H9 (cell line): ENCODE data around the gene ADORA3. TPM values are rescaled to one million over a fixed set of nuclear protein-coding genes. Genes with fewer than 3 reads are reported as not detected.

Experiments
- DNase-seq: peaks from one replicate; pipeline ENCODE4 v3.0.0-alpha.2; 2017
- H2AFZ ChIP-seq: one replicate; pipeline ENCODE4 v1.6.1; 2013; ENCODE audit warnings: mild to moderate bottlenecking, low read length, control low read depth, moderate library complexity
- H2AK5ac ChIP-seq: 2 replicates; pipeline ENCODE4 v1.6.1; 2013; ENCODE audit warnings: low read length, control low read depth, mixed read lengths; ENCODE audit not compliant: insufficient read length
- H2BK120ac ChIP-seq: one replicate; pipeline ENCODE4 v1.6.1; 2013; ENCODE audit warnings: low read depth, mild to moderate bottlenecking, low read length, control low read depth, inconsistent platforms; ENCODE audit not compliant: poor library complexity, severe bottlenecking
- H2BK12ac ChIP-seq: 2 replicates; pipeline ENCODE4 v1.6.1; 2013; ENCODE audit warnings: low read length, control low read depth, mixed read lengths, low read depth; ENCODE audit not compliant: insufficient read length
- H2BK15ac ChIP-seq: 2 replicates; pipeline ENCODE4 v1.6.1; 2013; ENCODE audit warnings: low read depth, low read length, control low read depth
- H2BK20ac ChIP-seq: one replicate; pipeline ENCODE4 v1.6.1; 2013; ENCODE audit warnings: low read depth, mild to moderate bottlenecking, low read length, control low read depth, inconsistent platforms; ENCODE audit not compliant: poor library complexity, severe bottlenecking
- H2BK5ac ChIP-seq: 2 replicates; pipeline ENCODE4 v1.6.1; 2013; ENCODE audit warnings: low read length, control low read depth, mixed read lengths; ENCODE audit not compliant: insufficient read length
- H3K14ac ChIP-seq: 2 replicates; pipeline ENCODE4 v1.6.1; 2013; ENCODE audit warnings: low read length, control low read depth; ENCODE audit not compliant: insufficient read depth
- H3K18ac ChIP-seq: 2 replicates; pipeline ENCODE4 v1.6.1; 2013; ENCODE audit warnings: low read depth, mild to moderate bottlenecking, mixed read lengths, low read length, control low read depth; ENCODE audit not compliant: insufficient read length
- H3K23ac ChIP-seq: 2 replicates; pipeline ENCODE4 v1.6.1; 2013; ENCODE audit warnings: low read length, control low read depth, mixed read lengths, low read depth; ENCODE audit not compliant: insufficient read length
- H3K23me2 ChIP-seq: 2 replicates; pipeline ENCODE4 v1.6.1; 2013; ENCODE audit warnings: low read depth, mild to moderate bottlenecking, mixed read lengths, low read length, control low read depth; ENCODE audit not compliant: insufficient read length, poor library complexity, severe bottlenecking
- H3K27ac ChIP-seq: 2 replicates; pipeline ENCODE4 v1.5.1; 2013; ENCODE audit warnings: low read length, control low read depth, mixed read lengths, low read depth; ENCODE audit not compliant: insufficient read length
- H3K27me3 ChIP-seq: 2 replicates; pipeline ENCODE4 v1.6.1; 2013; ENCODE audit warnings: low read length, control low read depth, inconsistent platforms; ENCODE audit not compliant: insufficient read depth
- H3K4ac ChIP-seq: 2 replicates; pipeline ENCODE4 v1.6.1; 2013; ENCODE audit warnings: low read depth, mild to moderate bottlenecking, control low read depth, inconsistent platforms, low read length, moderate library complexity
- H3K4me1 ChIP-seq: 2 replicates; pipeline ENCODE4 v1.6.1; 2013; ENCODE audit warnings: low read length, control low read depth, inconsistent platforms; ENCODE audit not compliant: insufficient read depth
- H3K4me2 ChIP-seq: 2 replicates; pipeline ENCODE4 v1.6.1; 2013; ENCODE audit warnings: low read length, control low read depth, mixed read lengths; ENCODE audit not compliant: insufficient read length, insufficient read depth
- H3K56ac ChIP-seq: 2 replicates; pipeline ENCODE4 v1.6.1; 2013; ENCODE audit warnings: low read depth, mild to moderate bottlenecking, mixed read lengths, low read length, control low read depth; ENCODE audit not compliant: insufficient read length
- H3K79me1 ChIP-seq: 2 replicates; pipeline ENCODE4 v1.6.1; 2013; ENCODE audit warnings: low read depth, mild to moderate bottlenecking, moderate library complexity, low read length, control low read depth, inconsistent platforms; ENCODE audit not compliant: insufficient read depth, poor library complexity, severe bottlenecking
- H3K79me2 ChIP-seq: 2 replicates; pipeline ENCODE4 v1.6.1; 2013; ENCODE audit warnings: low read length, control low read depth, inconsistent platforms; ENCODE audit not compliant: insufficient read depth
- H3K9ac ChIP-seq: 2 replicates; pipeline ENCODE4 v1.6.1; 2013; ENCODE audit warnings: low read length, control low read depth, mixed read lengths; ENCODE audit not compliant: insufficient read length; ENCODE audit errors: extremely low read depth
- H3K9me3 ChIP-seq: one replicate; pipeline ENCODE4 v1.6.1; 2013; ENCODE audit warnings: low read depth, low read length, inconsistent platforms; ENCODE audit not compliant: control insufficient read depth
- H3T11ph ChIP-seq: one replicate; pipeline ENCODE4 v1.6.1; 2013; ENCODE audit warnings: mild to moderate bottlenecking, low read length, control low read depth, inconsistent platforms
- H4K20me1 ChIP-seq: one replicate; pipeline ENCODE4 v1.6.1; 2013; ENCODE audit not compliant: control insufficient read depth, insufficient read length, insufficient read depth
- H4K5ac ChIP-seq: 2 replicates; pipeline ENCODE4 v1.6.1; 2013; ENCODE audit warnings: low read depth, mild to moderate bottlenecking, mixed read lengths, low read length, control low read depth; ENCODE audit not compliant: insufficient read length
- H4K8ac ChIP-seq: replicated peaks from 2 replicates; pipeline ENCODE4 v1.6.1; 2013; ENCODE audit warnings: low read length, control low read depth, mixed read lengths, low read depth; ENCODE audit not compliant: insufficient read length
- H4K91ac ChIP-seq: 2 replicates; pipeline ENCODE4 v1.6.1; 2013; ENCODE audit warnings: low read depth, mild to moderate bottlenecking, moderate library complexity, mixed read lengths, low read length, control low read depth; ENCODE audit not compliant: insufficient read length
- H3K27ac Mint-ChIP-seq, 3 experiments: 2 replicates in 2 of 3; 3 replicates in 1 of 3; pipeline ENCODE4 v1.8.0; 2020 to 2021; ENCODE audit warnings: mixed read lengths in 3 of 3, mild to moderate bottlenecking in 1 of 3, moderate library complexity in 1 of 3
- H3K27me3 Mint-ChIP-seq: 2 replicates; pipeline ENCODE4 v1.8.0; 2021; ENCODE audit warnings: low read depth, mild to moderate bottlenecking, moderate library complexity, mixed read lengths
- H3K36me3 Mint-ChIP-seq, 3 experiments: 2 replicates in 2 of 3; 3 replicates in 1 of 3; pipeline ENCODE4 v1.8.0; 2020 to 2021; ENCODE audit warnings: low read depth in 3 of 3, mixed read lengths in 3 of 3; ENCODE audit not compliant: insufficient read depth in 1 of 3
- H3K4me1 Mint-ChIP-seq, 2 experiments: 2 replicates each; pipeline ENCODE4 v1.8.0; 2020; ENCODE audit warnings: mixed read lengths in 2 of 2
- H3K4me3 Mint-ChIP-seq, 2 experiments: 2 replicates in 1 of 2; 3 replicates in 1 of 2; pipeline ENCODE4 v1.8.0; 2020 to 2021; ENCODE audit warnings: mild to moderate bottlenecking in 2 of 2, mixed read lengths in 2 of 2, moderate library complexity in 1 of 2
- H3K9me3 Mint-ChIP-seq, 2 experiments: 2 replicates in 1 of 2; 3 replicates in 1 of 2; pipeline ENCODE4 v1.8.0; 2020; ENCODE audit warnings: mild to moderate bottlenecking in 2 of 2, mixed read lengths in 2 of 2, moderate library complexity in 1 of 2
- CTCF ChIP-seq: fragments of 200-600 bp; sonication (generic); conservative IDR thresholded peaks from 3 replicates; pipeline ENCODE4 v1.8.0; 2021; ENCODE audit warnings: antibody characterized with exemption, mild to moderate bottlenecking
- WGBS: extraction: QIAGEN DNeasy Blood & Tissue Kit; methylation state at CpG from one replicate; pipeline ENCODE4 v1.1.7; 2013; ENCODE audit warnings: missing lambda C conversion rate, low lambda C conversion rate, mixed read lengths; ENCODE audit not compliant: insufficient read length; ENCODE audit errors: extremely low coverage; 5-methylcytosine and 5-hydroxymethylcytosine counted together
- total RNA-seq: library from RNA; stranded (reverse); gene quantifications from 2 replicates; pipeline ENCODE4 v1.2.1, GENCODE V29; 2021

Gene ADORA3
- total RNA-seq, 1 experiment from 2014 or later = not detected

GRCh38 chr1:111505641-111506119, 2.2 kb upstream of the ADORA3 start:
- no peak overlapping the region for H3K23ac ChIP-seq
- H3K79me1 ChIP-seq = no peaks in the 10 kb centered on the region
- H3K14ac ChIP-seq = no peak overlapping the region
- H3K4ac ChIP-seq = no peak overlapping the region
- H3K23me2 ChIP-seq = no peaks in the 10 kb centered on the region
- H3K56ac ChIP-seq = no peak overlapping the region
- H3K9ac ChIP-seq = no peak overlapping the region
- no peak overlapping the region for H4K5ac ChIP-seq
- H2AK5ac ChIP-seq = no peak overlapping the region
- H3K27me3 ChIP-seq = no peaks in the 10 kb centered on the region
- H3K18ac ChIP-seq = no peak overlapping the region
- H2BK12ac ChIP-seq = no peak overlapping the region
- H3K27ac ChIP-seq = no peak overlapping the region
- no peaks in the 10 kb centered on the region for H3K9me3 ChIP-seq
- no peak overlapping the region for H2BK120ac ChIP-seq
- H3K4me2 ChIP-seq = no peak overlapping the region
- no peaks in the 10 kb centered on the region for H4K20me1 ChIP-seq
- Mint-ChIP-seq H3K27ac (no peak overlapping the region), H3K27me3 (peaks cover 3% of the 10 kb centered on the region), H3K9me3 (no peaks in the 10 kb centered on the region), H3K4me3 (no peak overlapping the region), H3K4me1 (peaks cover 6 to 10% of the 10 kb centered on the region in 2 experiments), H3K36me3 (no peaks in the 10 kb centered on the region)
- H3K4me1 ChIP-seq = no peaks in the 10 kb centered on the region
- H4K8ac ChIP-seq = no peak overlapping the region
- H2BK5ac ChIP-seq = no peak overlapping the region
- H2BK20ac ChIP-seq = no peak overlapping the region
- no peak overlapping the region for H2AFZ ChIP-seq
- no peak overlapping the region for H3T11ph ChIP-seq
- H3K79me2 ChIP-seq = no peaks in the 10 kb centered on the region
- TF ChIP-seq CTCF = no peak
- no peak overlapping the region for H2BK15ac ChIP-seq
- no peak for DNase-seq
- H4K91ac ChIP-seq = no peak overlapping the region
- WGBS = no CpG with 5 or more reads among the region's 6 CpGs
